ENCODE data around the gene BPIFA2. TPM values are rescaled to one million over a fixed set of nuclear protein-coding genes. Genes with fewer than 3 reads are reported as not detected.

The BPIFA2 gene
- total RNA-seq, 4 donors from 2014 or later: 0.33 to 1.7 (median 0.58) TPM; not detected in 1

GRCh38 chr20:33158637-33159385 is 9.1 kb upstream of the BPIFA2 start:
- no peaks in the 10 kb centered on the region for H3K4me1 ChIP-seq
- H3K36me3 ChIP-seq: no peaks in the 10 kb centered on the region
- no peak overlapping the region for H3K27ac ChIP-seq (replicated peaks in 1 of 4)
- intact Hi-C loops (cut with DNase I): no loop called here
- DNase-seq (ENCODE audit: extremely low spot score): no peak
- 79% methylated on average over 8 of the region's 9 CpGs for WGBS
- H3K4me3 ChIP-seq: no peak overlapping the region
- peaks cover 0 to 26% (median 0%) of the 10 kb centered on the region in 4 donors for H3K27me3 ChIP-seq
- TF ChIP-seq POLR2AphosphoS5 (IDR thresholded peaks at IDR 0.05) (no peak), EP300 (IDR thresholded peaks at IDR 0.05) (no peak), POLR2A (IDR thresholded peaks at IDR 0.05; ENCODE audit: low read depth) (no peak)
- TF ChIP-seq, protein P1, sequence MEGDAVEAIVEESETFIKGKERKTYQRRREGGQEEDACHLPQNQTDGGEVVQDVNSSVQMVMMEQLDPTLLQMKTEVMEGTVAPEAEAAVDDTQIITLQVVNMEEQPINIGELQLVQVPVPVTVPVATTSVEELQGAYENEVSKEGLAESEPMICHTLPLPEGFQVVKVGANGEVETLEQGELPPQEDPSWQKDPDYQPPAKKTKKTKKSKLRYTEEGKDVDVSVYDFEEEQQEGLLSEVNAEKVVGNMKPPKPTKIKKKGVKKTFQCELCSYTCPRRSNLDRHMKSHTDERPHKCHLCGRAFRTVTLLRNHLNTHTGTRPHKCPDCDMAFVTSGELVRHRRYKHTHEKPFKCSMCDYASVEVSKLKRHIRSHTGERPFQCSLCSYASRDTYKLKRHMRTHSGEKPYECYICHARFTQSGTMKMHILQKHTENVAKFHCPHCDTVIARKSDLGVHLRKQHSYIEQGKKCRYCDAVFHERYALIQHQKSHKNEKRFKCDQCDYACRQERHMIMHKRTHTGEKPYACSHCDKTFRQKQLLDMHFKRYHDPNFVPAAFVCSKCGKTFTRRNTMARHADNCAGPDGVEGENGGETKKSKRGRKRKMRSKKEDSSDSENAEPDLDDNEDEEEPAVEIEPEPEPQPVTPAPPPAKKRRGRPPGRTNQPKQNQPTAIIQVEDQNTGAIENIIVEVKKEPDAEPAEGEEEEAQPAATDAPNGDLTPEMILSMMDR (IDR thresholded peaks at IDR 0.05): no peak
- no peaks in the 10 kb centered on the region for H3K9me3 ChIP-seq

- 66% methylated on average over 3 of the region's 3 CpGs for WGBS
- Histone ChIP-seq H3K9me3 (no peaks in the 10 kb centered on the region), H3K4me3 (no peak overlapping the region), H3K27me3 (peaks cover 0 to 22% (median 0%) of the 10 kb centered on the region in 4 donors), H3K36me3 (no peaks in the 10 kb centered on the region), H3K4me1 (no peaks in the 10 kb centered on the region), H3K27ac (replicated peaks in 1 of 4) (no peak overlapping the region)
- DNase-seq (ENCODE audit: extremely low spot score): no peak
- TF ChIP-seq EP300 (IDR thresholded peaks at IDR 0.05) (no peak), POLR2A (IDR thresholded peaks at IDR 0.05; ENCODE audit: low read depth) (no peak), POLR2AphosphoS5 (IDR thresholded peaks at IDR 0.05) (no peak)
- TF ChIP-seq, protein P1 (IDR thresholded peaks at IDR 0.05): no peak
- intact Hi-C loops (cut with DNase I): no loop called here
These were observed 8.2 kb upstream of the BPIFA2 start for GRCh38 chr20:33159713-33160112.

DNA sequence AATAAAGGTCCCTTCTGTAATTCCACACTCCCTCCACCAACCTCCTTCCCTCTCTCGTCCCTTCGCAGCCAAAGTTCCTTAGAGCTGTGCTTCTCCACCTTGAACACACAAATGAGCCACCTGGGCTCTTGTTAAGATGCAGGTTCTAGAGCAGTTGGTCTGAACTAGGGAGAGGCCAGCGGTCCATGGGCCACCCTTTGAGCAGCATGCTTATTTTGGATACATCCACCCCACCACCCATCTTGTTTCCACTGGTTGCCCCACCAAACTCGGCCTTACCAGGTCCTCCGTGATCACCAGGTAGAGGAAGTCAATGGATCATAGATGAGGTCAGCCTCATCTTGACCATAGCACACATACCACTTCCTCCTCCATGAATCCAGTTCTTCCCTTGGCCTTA is 7.3 kb upstream of the BPIFA2 start:
- 87% methylated on average over 5 of the region's 5 CpGs for WGBS
- intact Hi-C loops (cut with DNase I): no loop called here
- H3K36me3 ChIP-seq: no peaks in the 10 kb centered on the region

DNA sequence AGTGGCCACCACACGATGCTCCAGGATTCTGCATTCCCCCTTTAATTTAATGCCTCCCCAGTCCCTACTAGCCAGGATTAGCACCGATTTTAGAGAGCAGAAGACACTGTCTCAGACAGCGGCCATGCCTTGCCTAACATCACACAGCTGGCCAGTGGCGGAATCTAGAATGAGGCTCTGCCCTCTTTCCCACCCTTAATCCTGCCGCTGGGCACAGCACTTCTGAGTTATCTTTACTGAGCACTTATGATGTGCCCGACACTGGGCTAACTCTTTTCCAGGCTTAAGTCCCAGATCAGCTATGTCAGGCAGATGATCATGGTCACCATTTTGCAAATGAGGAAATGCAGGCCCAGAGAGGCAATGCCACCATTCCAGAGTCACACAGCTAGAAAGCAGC is 5.6 kb upstream of the BPIFA2 start:
- Histone ChIP-seq H3K27ac (replicated peaks in 1 of 4) (no peak overlapping the region), H3K9me3 (no peaks in the 10 kb centered on the region), H3K4me1 (no peaks in the 10 kb centered on the region), H3K36me3 (no peaks in the 10 kb centered on the region), H3K27me3 (peaks cover 0 to 15% (median 0%) of the 10 kb centered on the region in 4 donors), H3K4me3 (no peak overlapping the region)
- intact Hi-C loops (cut with DNase I): no loop called here
- DNase-seq (ENCODE audit: extremely low spot score): no peak
- TF ChIP-seq EP300 (IDR thresholded peaks at IDR 0.05) (no peak), POLR2AphosphoS5 (IDR thresholded peaks at IDR 0.05) (no peak), POLR2A (IDR thresholded peaks at IDR 0.05; ENCODE audit: low read depth) (no peak)
- TF ChIP-seq, protein P1 (IDR thresholded peaks at IDR 0.05): no peak
- WGBS: 76% methylated on average over 6 of the region's 6 CpGs

More for the DNA sequence above, 7.3 kb upstream of the BPIFA2 start:
- Histone ChIP-seq H3K9me3 (no peaks in the 10 kb centered on the region), H3K27ac (replicated peaks in 1 of 4) (no peak overlapping the region), H3K27me3 (peaks cover 0 to 14% (median 0%) of the 10 kb centered on the region in 4 donors), H3K4me1 (no peaks in the 10 kb centered on the region), H3K4me3 (no peak overlapping the region)
- TF ChIP-seq, protein P1 (IDR thresholded peaks at IDR 0.05): no peak
- TF ChIP-seq POLR2AphosphoS5 (IDR thresholded peaks at IDR 0.05): no peak
- TF ChIP-seq EP300 (IDR thresholded peaks at IDR 0.05): no peak
- no peak for TF ChIP-seq POLR2A (IDR thresholded peaks at IDR 0.05; ENCODE audit: low read depth)
- no peak for DNase-seq (ENCODE audit: extremely low spot score)
